ENCODE data around the gene KLF13. TPM values are rescaled to one million over a fixed set of nuclear protein-coding genes. Genes with fewer than 3 reads are reported as not detected.

KLF13 gene
- total and polyA plus RNA-seq, 10 of the 15 experiments (the other 5 are each of a cell fraction or from before 2014, with no cell fraction given) = 20.3 to 109 (median 51.4) TPM

DNA sequence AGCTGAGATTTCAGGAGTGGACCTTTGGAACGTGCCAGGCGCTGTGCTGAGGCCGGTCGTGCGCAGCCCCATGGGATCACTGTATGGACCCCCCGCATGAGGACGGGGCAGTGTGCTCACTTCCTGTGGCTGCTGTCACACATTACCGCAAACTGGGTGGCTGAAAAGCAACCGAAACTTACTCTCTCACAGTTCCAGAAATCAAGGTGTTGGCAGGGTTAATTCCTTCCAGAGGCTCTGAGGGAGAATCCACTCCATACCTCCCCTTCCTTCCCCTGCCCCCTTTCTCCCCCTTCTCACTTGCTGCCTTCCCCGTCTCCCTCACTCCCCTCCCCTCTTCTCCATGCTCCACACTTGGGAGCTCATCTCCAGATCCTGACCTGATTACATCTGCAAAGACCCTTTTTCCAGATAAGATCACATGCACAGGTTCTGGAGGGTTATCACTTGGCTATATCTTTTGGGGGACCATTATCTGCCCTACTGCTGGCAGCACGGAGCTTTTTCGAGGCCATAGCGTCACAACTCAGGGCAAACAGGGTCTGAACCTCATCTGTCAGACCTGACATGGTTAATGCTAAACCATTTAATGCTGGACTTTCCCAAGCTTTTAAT is 41.2 kb downstream of the KLF13 start (continued):
- TF ChIP-seq, protein P1, sequence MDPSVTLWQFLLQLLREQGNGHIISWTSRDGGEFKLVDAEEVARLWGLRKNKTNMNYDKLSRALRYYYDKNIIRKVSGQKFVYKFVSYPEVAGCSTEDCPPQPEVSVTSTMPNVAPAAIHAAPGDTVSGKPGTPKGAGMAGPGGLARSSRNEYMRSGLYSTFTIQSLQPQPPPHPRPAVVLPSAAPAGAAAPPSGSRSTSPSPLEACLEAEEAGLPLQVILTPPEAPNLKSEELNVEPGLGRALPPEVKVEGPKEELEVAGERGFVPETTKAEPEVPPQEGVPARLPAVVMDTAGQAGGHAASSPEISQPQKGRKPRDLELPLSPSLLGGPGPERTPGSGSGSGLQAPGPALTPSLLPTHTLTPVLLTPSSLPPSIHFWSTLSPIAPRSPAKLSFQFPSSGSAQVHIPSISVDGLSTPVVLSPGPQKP (IDR thresholded peaks at IDR 0.05; ENCODE audit: low read depth, low read length) = no peak
- 0 out of 2 replicates have a peak, but pooled peaks have one; percentile 13 for TF ChIP-seq BCL11A (IDR thresholded peaks at IDR 0.05; ENCODE audit: low read depth, low read length)
- TF ChIP-seq KDM1A (IDR thresholded peaks at IDR 0.05; ENCODE audit: borderline replicate concordance) = no peak
- TF ChIP-seq, protein P2, sequence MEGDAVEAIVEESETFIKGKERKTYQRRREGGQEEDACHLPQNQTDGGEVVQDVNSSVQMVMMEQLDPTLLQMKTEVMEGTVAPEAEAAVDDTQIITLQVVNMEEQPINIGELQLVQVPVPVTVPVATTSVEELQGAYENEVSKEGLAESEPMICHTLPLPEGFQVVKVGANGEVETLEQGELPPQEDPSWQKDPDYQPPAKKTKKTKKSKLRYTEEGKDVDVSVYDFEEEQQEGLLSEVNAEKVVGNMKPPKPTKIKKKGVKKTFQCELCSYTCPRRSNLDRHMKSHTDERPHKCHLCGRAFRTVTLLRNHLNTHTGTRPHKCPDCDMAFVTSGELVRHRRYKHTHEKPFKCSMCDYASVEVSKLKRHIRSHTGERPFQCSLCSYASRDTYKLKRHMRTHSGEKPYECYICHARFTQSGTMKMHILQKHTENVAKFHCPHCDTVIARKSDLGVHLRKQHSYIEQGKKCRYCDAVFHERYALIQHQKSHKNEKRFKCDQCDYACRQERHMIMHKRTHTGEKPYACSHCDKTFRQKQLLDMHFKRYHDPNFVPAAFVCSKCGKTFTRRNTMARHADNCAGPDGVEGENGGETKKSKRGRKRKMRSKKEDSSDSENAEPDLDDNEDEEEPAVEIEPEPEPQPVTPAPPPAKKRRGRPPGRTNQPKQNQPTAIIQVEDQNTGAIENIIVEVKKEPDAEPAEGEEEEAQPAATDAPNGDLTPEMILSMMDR (IDR thresholded peaks at IDR 0.05 in 2 of 3, conservative IDR thresholded peaks at IDR 0.05 in 1 of 3; ENCODE audit: control insufficient read depth in 2 of 3, extremely low read depth in 1 of 3, insufficient read depth in 1 of 3, low read depth in 3 of 3, low read length in 3 of 3) = no peak
- TF ChIP-seq ZZZ3 (IDR thresholded peaks at IDR 0.05; ENCODE audit: control insufficient read depth, insufficient read length, low read depth) = no peak
- TF ChIP-seq ASH2L (IDR thresholded peaks at IDR 0.05; ENCODE audit: borderline replicate concordance, low read depth) = no peak
- 0 out of 2 replicates have a peak, but pooled peaks have one; percentile 62 for TF ChIP-seq MXI1 (IDR thresholded peaks at IDR 0.05; ENCODE audit: low read depth, low read length)
- peak; percentile 56; the same call in 1 of the 2 replicates for TF ChIP-seq PAX5 (IDR thresholded peaks at IDR 0.05; ENCODE audit: borderline replicate concordance, low read depth, low read length)
- TF ChIP-seq POLR2AphosphoS5 (IDR thresholded peaks at IDR 0.05; ENCODE audit: low read length) = no peak
- TF ChIP-seq BACH1 (IDR thresholded peaks at IDR 0.05; ENCODE audit: borderline replicate concordance) = no peak
- no peak for TF ChIP-seq KAT2A (conservative IDR thresholded peaks at IDR 0.05; ENCODE audit: control insufficient read depth, low read depth, low read length)
- TF ChIP-seq, protein P3, sequence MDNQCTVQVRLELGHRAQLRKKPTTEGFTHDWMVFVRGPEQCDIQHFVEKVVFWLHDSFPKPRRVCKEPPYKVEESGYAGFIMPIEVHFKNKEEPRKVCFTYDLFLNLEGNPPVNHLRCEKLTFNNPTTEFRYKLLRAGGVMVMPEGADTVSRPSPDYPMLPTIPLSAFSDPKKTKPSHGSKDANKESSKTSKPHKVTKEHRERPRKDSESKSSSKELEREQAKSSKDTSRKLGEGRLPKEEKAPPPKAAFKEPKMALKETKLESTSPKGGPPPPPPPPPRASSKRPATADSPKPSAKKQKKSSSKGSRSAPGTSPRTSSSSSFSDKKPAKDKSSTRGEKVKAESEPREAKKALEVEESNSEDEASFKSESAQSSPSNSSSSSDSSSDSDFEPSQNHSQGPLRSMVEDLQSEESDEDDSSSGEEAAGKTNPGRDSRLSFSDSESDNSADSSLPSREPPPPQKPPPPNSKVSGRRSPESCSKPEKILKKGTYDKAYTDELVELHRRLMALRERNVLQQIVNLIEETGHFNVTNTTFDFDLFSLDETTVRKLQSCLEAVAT (IDR thresholded peaks at IDR 0.05) = no peak
- no peak for TF ChIP-seq BRCA1 (IDR thresholded peaks at IDR 0.05; ENCODE audit: low read depth, low read length)
- no peak for TF ChIP-seq CEBPB (IDR thresholded peaks at IDR 0.05; ENCODE audit: borderline replicate concordance in 1 of 2, low read depth in 2 of 2, low read length in 2 of 2)
- no peak for TF ChIP-seq SIX5 (IDR thresholded peaks at IDR 0.05; ENCODE audit: low read depth, low read length, severe bottlenecking)
- no peak for TF ChIP-seq NRF1 (conservative IDR thresholded peaks at IDR 0.05; ENCODE audit: low read depth, low read length)
- TF ChIP-seq, protein P4, sequence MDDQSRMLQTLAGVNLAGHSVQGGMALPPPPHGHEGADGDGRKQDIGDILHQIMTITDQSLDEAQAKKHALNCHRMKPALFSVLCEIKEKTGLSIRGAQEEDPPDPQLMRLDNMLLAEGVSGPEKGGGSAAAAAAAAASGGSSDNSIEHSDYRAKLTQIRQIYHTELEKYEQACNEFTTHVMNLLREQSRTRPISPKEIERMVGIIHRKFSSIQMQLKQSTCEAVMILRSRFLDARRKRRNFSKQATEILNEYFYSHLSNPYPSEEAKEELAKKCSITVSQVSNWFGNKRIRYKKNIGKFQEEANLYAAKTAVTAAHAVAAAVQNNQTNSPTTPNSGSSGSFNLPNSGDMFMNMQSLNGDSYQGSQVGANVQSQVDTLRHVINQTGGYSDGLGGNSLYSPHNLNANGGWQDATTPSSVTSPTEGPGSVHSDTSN (IDR thresholded peaks at IDR 0.05; ENCODE audit: insufficient replicate concordance, low read depth, low read length) = no peak
- TF ChIP-seq SMARCA5 (IDR thresholded peaks at IDR 0.05) = no peak
- no peak for TF ChIP-seq SMAD1 (IDR thresholded peaks at IDR 0.05; ENCODE audit: low read depth, partially characterized antibody)
- TF ChIP-seq RUNX3 (IDR thresholded peaks at IDR 0.05; ENCODE audit: low read length) = peak; percentile 94
- 0 out of 2 replicates have a peak, but pooled peaks have one; percentile 14 for TF ChIP-seq TAF1 (IDR thresholded peaks at IDR 0.05; ENCODE audit: borderline replicate concordance, low read depth, low read length)
- TF ChIP-seq ETV6 (conservative IDR thresholded peaks at IDR 0.05 in 1 of 2, IDR thresholded peaks at IDR 0.05 in 1 of 2; ENCODE audit: borderline replicate concordance in 1 of 2, low read depth in 1 of 2) = peak in 1 of 2 experiments; percentile 61; a peak in 2 of 4 replicates
- no peak for TF ChIP-seq HDAC6 (IDR thresholded peaks at IDR 0.05; ENCODE audit: unreplicated experiment)
- TF ChIP-seq, protein P5, sequence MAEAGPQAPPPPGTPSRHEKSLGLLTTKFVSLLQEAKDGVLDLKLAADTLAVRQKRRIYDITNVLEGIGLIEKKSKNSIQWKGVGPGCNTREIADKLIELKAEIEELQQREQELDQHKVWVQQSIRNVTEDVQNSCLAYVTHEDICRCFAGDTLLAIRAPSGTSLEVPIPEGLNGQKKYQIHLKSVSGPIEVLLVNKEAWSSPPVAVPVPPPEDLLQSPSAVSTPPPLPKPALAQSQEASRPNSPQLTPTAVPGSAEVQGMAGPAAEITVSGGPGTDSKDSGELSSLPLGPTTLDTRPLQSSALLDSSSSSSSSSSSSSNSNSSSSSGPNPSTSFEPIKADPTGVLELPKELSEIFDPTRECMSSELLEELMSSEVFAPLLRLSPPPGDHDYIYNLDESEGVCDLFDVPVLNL (IDR thresholded peaks at IDR 0.05; ENCODE audit: low read depth, low read length) = no peak
